ENCODE results near the gene XPA. TPM values are rescaled to one million over a fixed set of nuclear protein-coding genes. Genes with fewer than 3 reads are reported as not detected.
"Not testable (repeated sequence)": the region's sequence is repeated elsewhere in the genome, so short reads cannot be mapped to it uniquely, and the experiment has no call there.

The XPA gene
- polyA plus RNA-seq (2013, experiment 1 of 2) = 22.5 TPM
- polyA plus RNA-seq (2013, experiment 2 of 2) = 23.0 TPM

GRCh38 chr9:97696803-97697601, at the start of gene XPA:
TSS of gene XPA (minus strand) at chr9:97697340. CDS start at chr9:97697292, 48 bp downstream.
- Histone ChIP-seq H3K27me3 (ENCODE audit: control insufficient read depth in 3 of 3, insufficient read depth in 3 of 3, low read depth in 1 of 3, low read length in 3 of 3) (peaks cover 0 to 2% (median 0%) of the 10 kb centered on the region in 3 experiments), H4K8ac (ENCODE audit: low read depth, low read length) (peak within 1 kb of the TSS; percentile 100), H3K4me2 (ENCODE audit: insufficient read depth, low read length, poor library complexity, severe bottlenecking) (peak within 1 kb of the TSS; percentile 89), H2BK15ac (ENCODE audit: low read length) (no peak within 1 kb of the TSS), H3K27ac (replicated peaks; ENCODE audit: low read length) (peak within 1 kb of the TSS; percentile 82), H3K14ac (ENCODE audit: low read length) (peak within 1 kb of the TSS; percentile 83), H3K9ac (ENCODE audit: low read depth, low read length, poor library complexity) (peak within 1 kb of the TSS; percentile 91), H3K18ac (ENCODE audit: low read length) (peak within 1 kb of the TSS; percentile 97), H2BK12ac (ENCODE audit: low read length) (no peak within 1 kb of the TSS), H2AK5ac (ENCODE audit: low read depth, low read length) (no peak within 1 kb of the TSS), H3K4ac (ENCODE audit: low read length) (no peak within 1 kb of the TSS), H3K4me3 (ENCODE audit: low read length in 2 of 2) (peak within 1 kb of the TSS; percentile 69 to 93), H3K79me1 (ENCODE audit: low read depth, low read length) (peaks cover 2% of the 10 kb centered on the region), H3K23ac (ENCODE audit: low read depth, low read length, poor library complexity) (peak within 1 kb of the TSS; percentile 76), H3K4me1 (ENCODE audit: control insufficient read depth in 2 of 2, insufficient read depth in 1 of 2, low read depth in 1 of 2, low read length in 2 of 2) (peaks cover 2 to 9% of the 10 kb centered on the region in 2 donors), H3K9me3 (replicated peaks in 1 of 2; ENCODE audit: control insufficient read depth in 2 of 2, insufficient read depth in 1 of 2, low read depth in 1 of 2, low read length in 2 of 2) (no peaks in the 10 kb centered on the region), H2BK120ac (ENCODE audit: low read depth, low read length) (no peak within 1 kb of the TSS), H2BK5ac (ENCODE audit: low read length) (peak within 1 kb of the TSS; percentile 27), H4K91ac (ENCODE audit: low read depth, low read length, poor library complexity) (no peak within 1 kb of the TSS), H2AFZ (ENCODE audit: low read length) (peak within 1 kb of the TSS; percentile 96), H3K36me3 (replicated peaks in 1 of 2; ENCODE audit: control insufficient read depth in 2 of 2, insufficient read depth in 2 of 2, low read length in 2 of 2) (peaks cover 0 to 14% of the 10 kb centered on the region in 2 donors)
- DNase-seq (ENCODE audit: low spot score) = peak; percentile 94
- no CpG with 5 or more reads among the region's 82 CpGs for WGBS, 2 donors (ENCODE audit: extremely low coverage in 2 of 2, insufficient read length in 2 of 2, insufficient replicate concordance in 1 of 2)

GRCh38 chr9:97744710-97745708, 47.9 kb upstream of the XPA start:
- H2AK5ac ChIP-seq (ENCODE audit: low read depth, low read length) = no peak overlapping the region
- no CpG with 5 or more reads among the region's 7 CpGs for WGBS, 2 donors (ENCODE audit: extremely low coverage in 2 of 2, insufficient read length in 2 of 2, insufficient replicate concordance in 1 of 2)
- H2BK15ac ChIP-seq (ENCODE audit: low read length) = no peak overlapping the region
- peaks cover 0 to 61% (median 8%) of the 10 kb centered on the region in 3 experiments for H3K27me3 ChIP-seq (ENCODE audit: control insufficient read depth in 3 of 3, insufficient read depth in 3 of 3, low read depth in 1 of 3, low read length in 3 of 3)
- H3K4me2 ChIP-seq (ENCODE audit: insufficient read depth, low read length, poor library complexity, severe bottlenecking) = no peak overlapping the region
- H3K36me3 ChIP-seq (replicated peaks in 1 of 2; ENCODE audit: control insufficient read depth in 2 of 2, insufficient read depth in 2 of 2, low read length in 2 of 2) = no peaks in the 10 kb centered on the region
- no peak overlapping the region for H3K27ac ChIP-seq (replicated peaks; ENCODE audit: low read length)
- H3K14ac ChIP-seq (ENCODE audit: low read length) = no peak overlapping the region
- H2BK5ac ChIP-seq (ENCODE audit: low read length) = no peak overlapping the region
- H3K9me3 ChIP-seq (replicated peaks in 1 of 2; ENCODE audit: control insufficient read depth in 2 of 2, insufficient read depth in 1 of 2, low read depth in 1 of 2, low read length in 2 of 2) = peaks cover 2 to 14% of the 10 kb centered on the region in 2 donors
- H4K8ac ChIP-seq (ENCODE audit: low read depth, low read length) = no peak overlapping the region
- no peaks in the 10 kb centered on the region for H3K79me1 ChIP-seq (ENCODE audit: low read depth, low read length)
- no peak overlapping the region for H3K23ac ChIP-seq (ENCODE audit: low read depth, low read length, poor library complexity)
- H3K4me1 ChIP-seq (ENCODE audit: control insufficient read depth in 2 of 2, insufficient read depth in 1 of 2, low read depth in 1 of 2, low read length in 2 of 2) = peaks cover 2 to 30% of the 10 kb centered on the region in 2 donors
- no peak overlapping the region for H3K4ac ChIP-seq (ENCODE audit: low read length)
- no peak overlapping the region for H3K18ac ChIP-seq (ENCODE audit: low read length)
- H4K91ac ChIP-seq (ENCODE audit: low read depth, low read length, poor library complexity) = no peak overlapping the region
- H3K9ac ChIP-seq (ENCODE audit: low read depth, low read length, poor library complexity) = no peak overlapping the region
- H2AFZ ChIP-seq (ENCODE audit: low read length) = no peak overlapping the region
- no peak for DNase-seq (ENCODE audit: low spot score)
- no peak overlapping the region for H2BK12ac ChIP-seq (ENCODE audit: low read length)
- no peak overlapping the region for H3K4me3 ChIP-seq (ENCODE audit: low read length in 2 of 2)
- no peak overlapping the region for H2BK120ac ChIP-seq (ENCODE audit: low read depth, low read length)

DNA sequence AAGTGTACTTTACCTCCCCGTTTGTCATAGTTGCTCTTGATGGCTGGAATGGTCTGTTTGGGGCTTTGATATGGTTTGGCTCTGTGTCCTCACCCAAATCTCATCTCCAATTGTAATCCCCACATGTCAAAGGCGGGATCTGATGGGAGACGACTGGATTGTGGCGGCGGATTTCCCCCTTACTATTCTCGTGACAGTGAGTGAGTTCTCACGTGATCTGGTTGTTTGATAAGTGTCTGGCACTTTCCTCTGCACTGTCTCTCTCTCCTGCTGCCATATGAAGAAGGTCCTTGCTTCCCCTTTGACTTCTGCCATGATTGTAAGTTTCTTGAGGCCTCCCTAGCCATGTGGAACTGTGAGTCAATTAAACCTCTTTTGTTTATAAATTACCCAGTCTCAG, 46.9 kb upstream of the XPA start:
- WGBS, 2 donors (ENCODE audit: extremely low coverage in 2 of 2, insufficient read length in 2 of 2, insufficient replicate concordance in 1 of 2) = no CpG with 5 or more reads among the region's 7 CpGs
- not testable (repeated sequence) for DNase-seq (ENCODE audit: low spot score)

More for the DNA sequence above, 46.9 kb upstream of the XPA start:
- H3K27me3 ChIP-seq (ENCODE audit: control insufficient read depth in 3 of 3, insufficient read depth in 3 of 3, low read depth in 1 of 3, low read length in 3 of 3) = peaks cover 0 to 68% (median 12%) of the 10 kb centered on the region in 3 experiments
- not testable (repeated sequence) for H3K14ac ChIP-seq (ENCODE audit: low read length); H2AK5ac ChIP-seq (ENCODE audit: low read depth, low read length); H3K4me3 ChIP-seq (ENCODE audit: low read length in 2 of 2); H3K4me2 ChIP-seq (ENCODE audit: insufficient read depth, low read length, poor library complexity, severe bottlenecking); H2BK120ac ChIP-seq (ENCODE audit: low read depth, low read length); H3K79me1 ChIP-seq (ENCODE audit: low read depth, low read length); H2BK12ac ChIP-seq (ENCODE audit: low read length); H3K9ac ChIP-seq (ENCODE audit: low read depth, low read length, poor library complexity); H2AFZ ChIP-seq (ENCODE audit: low read length); H3K18ac ChIP-seq (ENCODE audit: low read length); H2BK15ac ChIP-seq (ENCODE audit: low read length); H4K91ac ChIP-seq (ENCODE audit: low read depth, low read length, poor library complexity); H3K4ac ChIP-seq (ENCODE audit: low read length); H3K23ac ChIP-seq (ENCODE audit: low read depth, low read length, poor library complexity); H3K27ac ChIP-seq (replicated peaks; ENCODE audit: low read length); H4K8ac ChIP-seq (ENCODE audit: low read depth, low read length); H3K36me3 ChIP-seq (replicated peaks in 1 of 2; ENCODE audit: control insufficient read depth in 2 of 2, insufficient read depth in 2 of 2, low read length in 2 of 2); H2BK5ac ChIP-seq (ENCODE audit: low read length)
- peaks cover 2 to 28% of the 10 kb centered on the region in 2 donors for H3K4me1 ChIP-seq (ENCODE audit: control insufficient read depth in 2 of 2, insufficient read depth in 1 of 2, low read depth in 1 of 2, low read length in 2 of 2)
- H3K9me3 ChIP-seq (replicated peaks in 1 of 2; ENCODE audit: control insufficient read depth in 2 of 2, insufficient read depth in 1 of 2, low read depth in 1 of 2, low read length in 2 of 2) = peaks cover 2 to 14% of the 10 kb centered on the region in 2 donors
